Karpas-422 (cell line): ENCODE data around the gene ISCU. TPM values are rescaled to one million over a fixed set of nuclear protein-coding genes. Genes with fewer than 3 reads are reported as not detected.

Experiments used
- DNase-seq: peaks from one replicate; pipeline ENCODE4 v3.0.0-alpha.2; 2015
- H2AFZ ChIP-seq: fragments of 200-600 bp; sonication (generic); 2 replicates; pipeline ENCODE4 v1.6.1; 2014; ENCODE audit warnings: antibody characterized with exemption, low read length, mixed read lengths
- H3K27ac ChIP-seq: fragments of 200-600 bp; sonication (generic); 2 replicates; pipeline ENCODE4 v1.5.1; 2014; ENCODE audit warnings: mild to moderate bottlenecking, low read length, moderate library complexity
- H3K27me3 ChIP-seq: fragments of 200-600 bp; sonication (generic); 2 replicates; pipeline ENCODE4 v1.6.1; 2014; ENCODE audit warnings: low read length, mixed read lengths
- H3K36me3 ChIP-seq: fragments of 200-600 bp; sonication (generic); 2 replicates; pipeline ENCODE4 v1.6.1; 2014; ENCODE audit warnings: low read length, mixed read lengths; ENCODE audit not compliant: insufficient read depth
- H3K4me1 ChIP-seq: fragments of 200-600 bp; sonication (generic); 2 replicates; pipeline ENCODE4 v1.6.1; 2014; ENCODE audit warnings: mild to moderate bottlenecking, low read length, mixed read lengths
- H3K4me2 ChIP-seq: fragments of 200-600 bp; sonication (generic); 2 replicates; pipeline ENCODE4 v1.6.1; 2014; ENCODE audit warnings: low read length, low read depth, mild to moderate bottlenecking; ENCODE audit not compliant: poor library complexity, severe bottlenecking
- H3K4me3 ChIP-seq: fragments of 200-600 bp; sonication (generic); 2 replicates; pipeline ENCODE4 v1.5.1; 2014; ENCODE audit warnings: mild to moderate bottlenecking, antibody characterized with exemption, low read length, mixed read lengths
- H3K79me2 ChIP-seq: fragments of 200-600 bp; sonication (generic); 2 replicates; pipeline ENCODE4 v1.6.1; 2014; ENCODE audit warnings: mild to moderate bottlenecking, low read length, mixed read lengths
- H3K9ac ChIP-seq: fragments of 200-600 bp; sonication (generic); 2 replicates; pipeline ENCODE4 v1.6.0; 2014; ENCODE audit warnings: low read length
- H3K9me2 ChIP-seq: fragments of 200-600 bp; sonication (generic), shearing (Covaris generic); replicated peaks from 2 replicates; pipeline ENCODE4 v1.6.0; 2014; ENCODE audit warnings: mild to moderate bottlenecking, low read length, moderate library complexity; ENCODE audit not compliant: insufficient read depth
- H3K9me3 ChIP-seq: fragments of 300-700, 200-600 bp; sonication (generic); 2 replicates; pipeline ENCODE4 v1.6.1; 2014; ENCODE audit warnings: low read length, mixed read lengths
- H4K20me1 ChIP-seq: fragments of 200-600 bp; sonication (generic); 2 replicates; pipeline ENCODE4 v1.6.1; 2014; ENCODE audit warnings: mild to moderate bottlenecking, antibody characterized with exemption, low read length, low read depth; ENCODE audit not compliant: insufficient read depth
- total RNA-seq: library from RNA; depleted of rRNA; stranded (reverse); fragments of >200 nt; shearing (Covaris generic); gene quantifications from 2 replicates; pipeline ENCODE4 v1.2.3, GENCODE V29; 2014; ENCODE audit warnings: low replicate concordance

The ISCU gene
- total RNA-seq, 1 experiment from 2014 or later = 102 TPM

DNA sequence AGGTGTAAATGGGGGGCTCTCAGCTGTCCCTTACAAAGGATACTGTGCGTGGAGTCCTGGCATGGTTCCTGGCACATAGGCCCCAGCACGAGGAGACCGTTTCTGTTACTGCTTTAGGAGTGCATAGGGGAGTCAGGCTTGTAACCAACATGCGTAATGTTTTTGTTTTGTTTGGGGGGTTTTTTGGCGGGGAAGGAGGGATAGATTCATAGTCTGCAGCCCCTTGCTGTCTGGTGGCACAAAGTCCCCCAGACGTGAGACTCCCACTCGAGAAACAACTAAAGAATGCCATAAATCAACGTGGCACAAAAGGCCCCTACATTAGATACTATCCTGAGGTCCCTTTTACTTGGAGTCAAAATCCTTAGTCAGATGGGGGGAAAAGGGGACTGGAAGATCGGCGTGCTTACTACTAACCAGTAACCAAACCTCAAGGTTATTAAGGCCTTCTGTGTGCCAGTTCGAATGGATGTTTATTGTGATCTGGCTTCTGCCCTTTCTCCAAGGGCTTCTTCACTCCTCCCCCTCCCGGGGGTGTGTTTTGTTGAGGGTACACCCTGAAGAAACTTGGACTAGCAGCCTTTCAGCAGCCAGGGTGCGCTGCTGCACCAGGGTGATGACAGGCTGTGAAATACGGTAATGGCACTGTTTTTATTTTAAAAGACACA is 874 bp downstream of the ISCU start:
- peak; percentile 92 for DNase-seq
- Histone ChIP-seq H3K79me2 (peaks cover 46% of the 10 kb centered on the region), H3K4me2 (peak overlapping the region; percentile 99), H3K9me2 (no peaks in the 10 kb centered on the region), H3K4me1 (peaks cover 54% of the 10 kb centered on the region), H2AFZ (0 out of 2 replicates have a peak overlapping the region, but pooled peaks have one; percentile 46), H3K27ac (peak overlapping the region; percentile 59), H4K20me1 (peaks cover 3% of the 10 kb centered on the region; the same call in 1 of the 2 replicates), H3K4me3 (peak overlapping the region; percentile 95), H3K9me3 (no peaks in the 10 kb centered on the region), H3K9ac (peak overlapping the region; percentile 87), H3K27me3 (no peaks in the 10 kb centered on the region), H3K36me3 (peaks cover 29% of the 10 kb centered on the region)

DNA sequence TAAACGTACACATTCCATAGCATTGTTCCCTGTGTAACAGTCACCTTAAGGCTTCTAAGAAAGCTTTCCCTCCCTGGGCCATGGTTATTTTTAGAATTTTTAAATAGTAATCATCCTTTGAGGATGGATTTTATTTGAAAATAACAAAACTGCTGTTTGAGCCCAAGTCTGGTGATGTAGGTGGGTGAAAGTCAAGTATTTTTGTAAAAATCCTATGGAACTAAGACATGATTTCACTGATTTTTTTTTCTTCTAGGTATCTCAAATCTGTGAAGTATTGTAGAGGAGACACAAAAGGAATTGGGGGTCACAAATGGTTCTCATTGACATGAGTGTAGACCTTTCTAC is 1.4 kb downstream of the ISCU start:
- H3K36me3 ChIP-seq = peaks cover 32% of the 10 kb centered on the region
- H3K27ac ChIP-seq = no peak overlapping the region

DNA sequence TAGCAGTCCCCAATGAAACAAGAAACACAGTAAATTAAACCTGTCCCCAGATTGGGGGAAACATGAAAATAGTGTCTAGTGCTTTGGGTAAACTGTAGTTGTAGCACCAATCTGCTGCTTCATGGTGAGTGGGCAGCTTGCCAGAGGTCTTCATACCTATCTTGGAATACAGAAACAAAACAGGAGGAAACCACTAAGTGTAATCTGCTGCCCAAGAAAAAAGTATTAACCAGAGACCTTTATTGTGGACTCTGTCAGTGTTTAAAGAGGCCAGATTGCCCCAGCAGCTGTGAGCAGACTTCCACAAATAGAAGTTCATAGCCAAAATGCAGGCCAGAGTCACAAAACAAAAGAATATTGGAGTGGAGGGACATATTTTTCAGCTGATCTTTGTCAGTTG is 2.3 kb downstream of the ISCU start:
- H3K27me3 ChIP-seq = no peaks in the 10 kb centered on the region
- peaks cover 32% of the 10 kb centered on the region for H3K36me3 ChIP-seq
- H4K20me1 ChIP-seq = no peaks in the 10 kb centered on the region
- H3K4me1 ChIP-seq = peaks cover 45% of the 10 kb centered on the region
- no peak overlapping the region for H3K9ac ChIP-seq
- no peak overlapping the region for H3K4me3 ChIP-seq
- no peak overlapping the region for H3K27ac ChIP-seq
- peaks cover 32% of the 10 kb centered on the region for H3K79me2 ChIP-seq
- no peaks in the 10 kb centered on the region for H3K9me3 ChIP-seq
- H3K9me2 ChIP-seq = no peaks in the 10 kb centered on the region
- no peak overlapping the region for H2AFZ ChIP-seq
- H3K4me2 ChIP-seq = no peak overlapping the region
- no peak for DNase-seq

More for the DNA sequence above, 1.4 kb downstream of the ISCU start:
- Histone ChIP-seq H3K9ac (peak overlapping the region; percentile 87), H3K4me3 (peak overlapping the region; percentile 95), H3K9me3 (no peaks in the 10 kb centered on the region), H2AFZ (no peak overlapping the region), H3K4me1 (peaks cover 51% of the 10 kb centered on the region), H3K79me2 (peaks cover 41% of the 10 kb centered on the region), H4K20me1 (no peaks in the 10 kb centered on the region), H3K9me2 (no peaks in the 10 kb centered on the region), H3K4me2 (peak overlapping the region; percentile 99), H3K27me3 (no peaks in the 10 kb centered on the region)
- DNase-seq = no peak

DNA sequence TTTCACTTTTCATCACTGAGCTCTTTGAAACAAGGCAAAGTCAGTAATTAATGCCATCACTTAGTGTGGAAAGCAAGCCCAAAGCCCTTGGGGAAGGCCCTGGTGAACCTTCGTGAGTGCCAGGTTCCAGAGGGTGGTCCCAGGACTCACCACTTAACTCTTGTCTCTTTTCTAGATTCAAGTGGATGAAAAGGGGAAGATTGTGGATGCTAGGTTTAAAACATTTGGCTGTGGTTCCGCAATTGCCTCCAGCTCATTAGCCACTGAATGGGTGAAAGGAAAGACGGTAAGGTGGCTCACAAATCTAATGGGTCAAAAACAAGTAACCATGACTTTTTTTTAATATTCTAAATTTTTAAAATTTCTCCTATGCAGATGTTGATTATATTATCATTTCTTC is 2.8 kb downstream of the ISCU start:
- peaks cover 32% of the 10 kb centered on the region for H3K36me3 ChIP-seq
- DNase-seq = no peak
- H4K20me1 ChIP-seq = no peaks in the 10 kb centered on the region
- H3K9ac ChIP-seq = no peak overlapping the region
- no peaks in the 10 kb centered on the region for H3K9me3 ChIP-seq
- H3K27me3 ChIP-seq = no peaks in the 10 kb centered on the region
- H2AFZ ChIP-seq = no peak overlapping the region
- H3K4me1 ChIP-seq = peaks cover 45% of the 10 kb centered on the region
- H3K4me3 ChIP-seq = no peak overlapping the region
- H3K9me2 ChIP-seq = no peaks in the 10 kb centered on the region
- H3K4me2 ChIP-seq = peak overlapping the region; percentile 30
- H3K27ac ChIP-seq = no peak overlapping the region
- peaks cover 28% of the 10 kb centered on the region for H3K79me2 ChIP-seq

DNA sequence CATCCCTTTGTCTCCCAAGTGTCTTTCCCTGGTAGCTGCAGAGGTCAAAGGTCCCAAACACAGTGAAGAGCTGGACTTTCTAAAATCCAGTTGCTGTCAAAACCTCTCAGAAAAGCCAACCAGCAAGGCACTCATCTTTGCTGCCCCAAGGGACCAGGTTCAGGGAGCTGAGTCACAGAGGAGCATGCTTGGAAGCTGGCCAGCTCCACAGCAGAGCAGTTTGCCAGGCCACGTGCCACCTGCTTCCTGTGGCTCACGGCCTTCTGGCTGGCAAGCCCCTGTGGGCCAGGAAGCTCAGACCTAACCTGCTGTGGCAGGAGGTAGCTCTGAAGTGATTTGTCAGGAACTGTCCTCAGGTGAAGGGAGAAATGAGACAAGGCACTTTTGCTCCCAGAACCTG is 3.6 kb downstream of the ISCU start:
- Histone ChIP-seq H3K4me2 (peak overlapping the region; percentile 30), H3K9me3 (no peaks in the 10 kb centered on the region), H3K79me2 (peaks cover 19% of the 10 kb centered on the region), H3K9ac (peak overlapping the region; percentile 39; the same call in 1 of the 2 replicates), H4K20me1 (no peaks in the 10 kb centered on the region), H3K9me2 (no peaks in the 10 kb centered on the region), H3K27ac (peak overlapping the region; percentile 14; the same call in 1 of the 2 replicates), H2AFZ (no peak overlapping the region), H3K27me3 (no peaks in the 10 kb centered on the region), H3K36me3 (peaks cover 32% of the 10 kb centered on the region), H3K4me1 (peaks cover 49% of the 10 kb centered on the region), H3K4me3 (no peak overlapping the region)
- DNase-seq = peak; percentile 78

DNA sequence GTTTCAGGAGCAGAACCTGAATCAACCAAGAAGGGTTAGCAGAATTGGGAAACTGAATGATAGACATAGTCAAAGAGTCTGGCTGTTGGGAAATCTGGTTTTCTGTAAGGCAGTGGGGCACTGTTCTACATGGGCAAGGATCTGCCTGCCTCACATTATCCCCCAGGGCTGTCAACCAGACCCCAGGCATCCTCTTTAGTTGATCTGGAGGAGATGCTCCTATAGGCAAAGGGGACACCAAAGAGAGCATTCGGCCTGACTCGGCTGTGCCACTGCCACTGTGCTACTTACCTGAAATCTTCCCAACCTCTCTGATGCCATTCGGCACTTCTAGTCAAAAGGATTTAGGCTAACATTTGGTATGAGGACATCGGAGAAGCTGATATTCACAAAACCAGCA is 4.1 kb downstream of the ISCU start:
- H3K9me2 ChIP-seq = no peaks in the 10 kb centered on the region
- H2AFZ ChIP-seq = no peak overlapping the region
- H3K79me2 ChIP-seq = peaks cover 19% of the 10 kb centered on the region
- H3K4me3 ChIP-seq = no peak overlapping the region
- H4K20me1 ChIP-seq = no peaks in the 10 kb centered on the region
- H3K27ac ChIP-seq = 0 out of 2 replicates have a peak overlapping the region, but pooled peaks have one; percentile 14
- H3K4me2 ChIP-seq = no peak overlapping the region
- DNase-seq = no peak
- peaks cover 32% of the 10 kb centered on the region for H3K36me3 ChIP-seq
- H3K4me1 ChIP-seq = peaks cover 48% of the 10 kb centered on the region
- 0 out of 2 replicates have a peak overlapping the region, but pooled peaks have one; percentile 39 for H3K9ac ChIP-seq
- no peaks in the 10 kb centered on the region for H3K27me3 ChIP-seq
- no peaks in the 10 kb centered on the region for H3K9me3 ChIP-seq

DNA sequence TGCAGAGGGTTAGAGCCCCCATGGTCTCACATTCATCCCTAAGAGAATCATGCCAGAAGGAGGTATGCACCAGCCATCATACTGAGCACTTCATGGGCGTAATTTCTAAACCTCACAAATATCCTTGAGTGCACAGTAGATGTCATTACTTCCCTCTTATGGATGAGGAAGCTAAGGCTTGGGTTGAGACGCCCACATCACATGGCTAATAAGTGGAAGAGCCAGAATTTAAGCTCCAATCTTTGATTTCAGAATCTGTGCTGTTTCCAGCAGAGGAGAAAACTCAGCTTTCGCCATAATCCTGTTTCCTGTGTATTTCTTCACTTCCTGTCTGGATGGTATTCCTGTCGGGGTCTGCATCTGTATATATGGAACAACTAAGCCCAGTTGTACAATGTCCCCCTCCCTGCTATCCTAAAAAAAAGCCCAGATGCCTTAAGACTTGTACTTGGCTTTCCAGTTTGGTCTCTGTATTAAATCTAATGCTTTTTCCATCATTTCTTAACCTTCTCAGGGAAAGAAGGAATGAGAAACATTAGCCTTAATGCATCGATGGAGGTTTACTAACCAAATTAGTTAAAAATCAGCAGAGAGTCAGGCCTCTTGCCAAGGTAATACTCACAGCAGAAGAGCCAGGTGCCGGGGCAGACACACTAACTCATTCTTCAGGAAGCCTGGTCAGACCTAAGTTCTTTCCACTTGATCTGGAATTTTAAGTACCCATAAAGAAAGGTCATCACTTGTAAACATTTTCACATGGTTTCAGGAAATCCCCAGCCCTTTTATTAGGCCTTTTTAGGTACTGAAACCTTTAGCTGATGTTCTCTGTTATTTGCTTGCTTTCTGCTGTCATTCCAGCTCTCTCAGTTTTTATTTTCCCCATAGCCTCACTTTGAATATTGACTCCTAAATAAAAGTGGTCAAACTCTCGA is 5.3 kb downstream of the ISCU start:
- no peak overlapping the region for H3K4me2 ChIP-seq
- no peak for DNase-seq
- no peak overlapping the region for H3K4me3 ChIP-seq
- no peak overlapping the region for H2AFZ ChIP-seq
- H3K27ac ChIP-seq = no peak overlapping the region
- no peaks in the 10 kb centered on the region for H4K20me1 ChIP-seq
- H3K36me3 ChIP-seq = peaks cover 32% of the 10 kb centered on the region
- no peaks in the 10 kb centered on the region for H3K9me3 ChIP-seq
- H3K9me2 ChIP-seq = no peaks in the 10 kb centered on the region
- H3K4me1 ChIP-seq = peaks cover 46% of the 10 kb centered on the region
- no peak overlapping the region for H3K9ac ChIP-seq
- no peaks in the 10 kb centered on the region for H3K27me3 ChIP-seq
- peaks cover 18% of the 10 kb centered on the region for H3K79me2 ChIP-seq
